ENCODE results near the gene SLC45A1.

Gene SLC45A1

DNA sequence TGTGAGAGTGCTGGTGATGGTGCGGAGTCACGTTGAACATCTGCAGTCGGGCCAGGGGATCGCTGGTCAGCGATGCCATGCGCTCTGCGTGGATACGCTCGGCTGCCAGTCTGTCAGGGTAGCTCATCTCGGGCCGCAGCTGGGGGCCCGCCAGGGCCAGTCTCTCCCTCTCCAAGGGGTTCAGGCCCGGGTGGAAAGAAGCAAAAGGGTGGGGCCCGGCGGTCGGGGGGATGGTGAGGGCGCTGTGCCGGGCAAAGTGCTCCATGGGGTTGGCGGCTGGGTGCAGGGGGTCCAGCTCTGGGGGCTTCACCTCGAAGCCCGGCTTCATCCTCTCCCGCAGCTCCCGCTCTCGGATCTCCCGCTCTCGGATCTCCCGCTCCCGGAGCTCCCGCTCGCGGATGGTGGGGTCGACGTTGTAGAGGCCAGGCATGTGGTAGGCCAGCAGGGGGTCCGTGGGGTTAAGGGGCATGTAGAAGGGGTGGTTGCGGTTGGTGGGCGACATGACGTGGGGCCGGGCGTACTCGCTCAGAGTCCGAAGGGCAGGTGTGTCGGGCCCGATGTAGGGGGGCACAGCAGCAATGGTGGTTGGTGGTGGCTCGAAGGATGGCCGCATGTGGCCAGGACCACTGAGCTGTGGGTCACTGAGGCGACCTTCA, 40.5 kb downstream of the SLC45A1 start:
- Histone ChIP-seq H2BK5ac (ENCODE audit: low read depth, low read length, poor library complexity, severe bottlenecking) (no peak overlapping the region), H3K27ac (ENCODE audit: low read length, poor library complexity, severe bottlenecking) (no peak overlapping the region)
- WGBS: 98% methylated on average over 43 of the region's 46 CpGs

DNA sequence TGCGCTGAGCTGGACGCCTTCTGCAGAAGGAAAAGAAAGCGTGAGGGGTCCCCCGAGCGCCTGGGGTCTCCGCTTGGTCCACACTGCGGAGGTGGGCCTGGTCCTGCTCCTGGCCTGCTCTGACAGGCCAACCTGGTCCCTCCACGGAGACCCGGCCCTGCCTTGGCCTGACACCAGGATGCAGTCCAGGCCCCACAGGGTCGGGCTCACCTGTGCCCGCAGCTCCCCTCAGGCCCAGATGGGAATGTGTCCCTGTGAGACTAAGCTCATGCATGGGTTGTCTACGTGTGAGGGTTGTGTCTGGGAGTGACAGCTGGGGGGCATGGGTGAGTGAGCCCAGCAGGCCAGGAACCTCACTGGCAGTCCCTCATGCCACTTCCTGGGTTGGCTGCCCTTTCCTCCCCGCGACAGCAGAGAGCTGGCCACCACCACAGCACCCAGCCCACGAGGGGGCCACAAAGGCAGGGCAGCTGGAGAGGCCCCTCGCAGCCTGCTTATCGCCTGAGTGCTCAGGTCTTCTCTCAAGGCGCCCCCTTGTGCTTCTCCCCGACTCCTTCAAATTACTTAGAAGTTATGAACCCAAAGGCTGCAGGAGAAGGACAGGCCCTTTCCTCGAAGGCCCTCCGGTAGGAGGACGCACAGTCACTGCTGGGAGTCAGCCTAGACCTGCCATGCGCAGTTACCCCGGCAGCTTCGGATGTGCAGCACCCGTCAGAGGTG, 41.1 kb downstream of the SLC45A1 start:
- Histone ChIP-seq H2BK5ac (ENCODE audit: low read depth, low read length, poor library complexity, severe bottlenecking) (no peak overlapping the region), H3K9me3 (ENCODE audit: control insufficient read depth, low read length) (no peaks in the 10 kb centered on the region), H3K79me1 (replicated peaks; ENCODE audit: low read length, poor library complexity, severe bottlenecking) (peaks cover 66% of the 10 kb centered on the region), H3K27me3 (ENCODE audit: control insufficient read depth in 1 of 2, insufficient read depth in 1 of 2, low read length in 2 of 2) (no peaks in the 10 kb centered on the region), H3K14ac (ENCODE audit: low read length in 2 of 2) (no peak overlapping the region), H3K36me3 (ENCODE audit: control insufficient read depth in 1 of 2, insufficient read depth in 2 of 2, low read depth in 1 of 2, low read length in 2 of 2) (peaks cover 90 to 94% of the 10 kb centered on the region in 2 experiments), H3K27ac (ENCODE audit: low read length, poor library complexity, severe bottlenecking) (no peak overlapping the region), H3K4me2 (ENCODE audit: low read length, poor library complexity, severe bottlenecking) (no peak overlapping the region), H4K91ac (ENCODE audit: low read length) (no peak overlapping the region), H2AFZ (ENCODE audit: low read depth, low read length) (no peak overlapping the region), H3K4me1 (ENCODE audit: control insufficient read depth, insufficient read depth, low read depth, low read length) (peaks cover 25% of the 10 kb centered on the region), H3K4me3 (ENCODE audit: insufficient read depth in 1 of 2, low read depth in 1 of 2, low read length in 2 of 2) (no peak overlapping the region), H2BK15ac (ENCODE audit: low read depth, poor library complexity, severe bottlenecking) (no peak overlapping the region), H2BK12ac (ENCODE audit: low read length in 2 of 2) (no peak overlapping the region), H3K4ac (ENCODE audit: low read depth in 1 of 2, low read length in 2 of 2) (no peak overlapping the region), H3K23ac (ENCODE audit: low read length in 2 of 2) (no peak overlapping the region), H4K8ac (ENCODE audit: low read length) (no peak overlapping the region), H3K9ac (ENCODE audit: low read length) (no peak overlapping the region), H2BK120ac (ENCODE audit: low read depth, low read length) (no peak overlapping the region), H3K18ac (ENCODE audit: low read depth in 1 of 2, low read length in 2 of 2) (no peak overlapping the region), H2AK5ac (ENCODE audit: low read length, severe bottlenecking) (no peak overlapping the region)
- WGBS: 97% methylated on average over 26 of the region's 26 CpGs
- no peak for DNase-seq

More for the DNA sequence above, 40.5 kb downstream of the SLC45A1 start:
- peaks cover 27% of the 10 kb centered on the region for H3K4me1 ChIP-seq (ENCODE audit: control insufficient read depth, insufficient read depth, low read depth, low read length)
- H2AK5ac ChIP-seq (ENCODE audit: low read length, severe bottlenecking): no peak overlapping the region
- H2BK12ac ChIP-seq (ENCODE audit: low read length in 2 of 2): no peak overlapping the region
- H2BK15ac ChIP-seq (ENCODE audit: low read depth, poor library complexity, severe bottlenecking): no peak overlapping the region
- peaks cover 60% of the 10 kb centered on the region for H3K79me1 ChIP-seq (replicated peaks; ENCODE audit: low read length, poor library complexity, severe bottlenecking)
- no peak for DNase-seq
- no peaks in the 10 kb centered on the region for H3K27me3 ChIP-seq (ENCODE audit: control insufficient read depth in 1 of 2, insufficient read depth in 1 of 2, low read length in 2 of 2)
- no peak overlapping the region for H3K4me2 ChIP-seq (ENCODE audit: low read length, poor library complexity, severe bottlenecking)
- no peaks in the 10 kb centered on the region for H3K9me3 ChIP-seq (ENCODE audit: control insufficient read depth, low read length)
- H3K9ac ChIP-seq (ENCODE audit: low read length): no peak overlapping the region
- H3K23ac ChIP-seq (ENCODE audit: low read length in 2 of 2): no peak overlapping the region
- no peak overlapping the region for H4K91ac ChIP-seq (ENCODE audit: low read length)
- H3K36me3 ChIP-seq (ENCODE audit: control insufficient read depth in 1 of 2, insufficient read depth in 2 of 2, low read depth in 1 of 2, low read length in 2 of 2): peaks cover 92 to 96% of the 10 kb centered on the region in 2 experiments
- no peak overlapping the region for H3K18ac ChIP-seq (ENCODE audit: low read depth in 1 of 2, low read length in 2 of 2)
- no peak overlapping the region for H2BK120ac ChIP-seq (ENCODE audit: low read depth, low read length)
- H2AFZ ChIP-seq (ENCODE audit: low read depth, low read length): no peak overlapping the region
- H4K8ac ChIP-seq (ENCODE audit: low read length): no peak overlapping the region
- H3K4ac ChIP-seq (ENCODE audit: low read depth in 1 of 2, low read length in 2 of 2): no peak overlapping the region
- H3K4me3 ChIP-seq (ENCODE audit: insufficient read depth in 1 of 2, low read depth in 1 of 2, low read length in 2 of 2): no peak overlapping the region
- H3K14ac ChIP-seq (ENCODE audit: low read length in 2 of 2): no peak overlapping the region

GRCh38 chr1:8359617-8360481, 41.9 kb downstream of the SLC45A1 start:
- DNase-seq: no peak
- no peak overlapping the region for H2BK5ac ChIP-seq (ENCODE audit: low read depth, low read length, poor library complexity, severe bottlenecking)
- no peak overlapping the region for H3K18ac ChIP-seq (ENCODE audit: low read depth in 1 of 2, low read length in 2 of 2)
- H3K23ac ChIP-seq (ENCODE audit: low read length in 2 of 2): no peak overlapping the region
- no peak overlapping the region for H4K8ac ChIP-seq (ENCODE audit: low read length)
- H3K27ac ChIP-seq (ENCODE audit: low read length, poor library complexity, severe bottlenecking): no peak overlapping the region
- peaks cover 72% of the 10 kb centered on the region for H3K79me1 ChIP-seq (replicated peaks; ENCODE audit: low read length, poor library complexity, severe bottlenecking)
- no peak overlapping the region for H3K4ac ChIP-seq (ENCODE audit: low read depth in 1 of 2, low read length in 2 of 2)
- H3K27me3 ChIP-seq (ENCODE audit: control insufficient read depth in 1 of 2, insufficient read depth in 1 of 2, low read length in 2 of 2): no peaks in the 10 kb centered on the region
- H3K9me3 ChIP-seq (ENCODE audit: control insufficient read depth, low read length): no peaks in the 10 kb centered on the region
- H3K36me3 ChIP-seq (ENCODE audit: control insufficient read depth in 1 of 2, insufficient read depth in 2 of 2, low read depth in 1 of 2, low read length in 2 of 2): peaks cover 88 to 98% of the 10 kb centered on the region in 2 experiments
- no peak overlapping the region for H3K4me3 ChIP-seq (ENCODE audit: insufficient read depth in 1 of 2, low read depth in 1 of 2, low read length in 2 of 2)
- 97% methylated on average over 42 of the region's 44 CpGs for WGBS
- no peak overlapping the region for H2BK120ac ChIP-seq (ENCODE audit: low read depth, low read length)
- H2AK5ac ChIP-seq (ENCODE audit: low read length, severe bottlenecking): no peak overlapping the region
- H3K9ac ChIP-seq (ENCODE audit: low read length): no peak overlapping the region
- H3K4me2 ChIP-seq (ENCODE audit: low read length, poor library complexity, severe bottlenecking): no peak overlapping the region
- peaks cover 25% of the 10 kb centered on the region for H3K4me1 ChIP-seq (ENCODE audit: control insufficient read depth, insufficient read depth, low read depth, low read length)
- H2BK15ac ChIP-seq (ENCODE audit: low read depth, poor library complexity, severe bottlenecking): no peak overlapping the region
- no peak overlapping the region for H2BK12ac ChIP-seq (ENCODE audit: low read length in 2 of 2)
- H4K91ac ChIP-seq (ENCODE audit: low read length): no peak overlapping the region
- H3K14ac ChIP-seq (ENCODE audit: low read length in 2 of 2): no peak overlapping the region
- H2AFZ ChIP-seq (ENCODE audit: low read depth, low read length): no peak overlapping the region

All from mesenchymal stem cell (in vitro differentiated cells and primary cell).